GM19193 (cell line): ENCODE data around the gene LHX6.

Experiments used
- POLR2A ChIP-seq: IDR thresholded peaks from 4 replicates; pipeline ENCODE4 v1.6.1; 2011; ENCODE audit not compliant: insufficient read depth, insufficient read length; ENCODE audit errors: extremely low read depth

The LHX6 gene

GRCh38 chr9:122221183-122221811 is 7.5 kb downstream of the LHX6 start:
- no peak for TF ChIP-seq POLR2A

GRCh38 chr9:122220673-122221182 is 8.0 kb downstream of the LHX6 start:
- no peak for TF ChIP-seq POLR2A

GRCh38 chr9:122219856-122220672 is 8.7 kb downstream of the LHX6 start:
- no peak for TF ChIP-seq POLR2A

- TF ChIP-seq POLR2A: no peak
Observed at GRCh38 chr9:122218935-122219855, 9.6 kb downstream of the LHX6 start.

GRCh38 chr9:122218071-122218934 is 10.5 kb downstream of the LHX6 start:
- TF ChIP-seq POLR2A: no peak

- no peak for TF ChIP-seq POLR2A
Observed at GRCh38 chr9:122217640-122218039, 11.1 kb downstream of the LHX6 start.

- no peak for TF ChIP-seq POLR2A
Observed at GRCh38 chr9:122216798-122217418, 11.8 kb downstream of the LHX6 start.

GRCh38 chr9:122216138-122216797 is 12.5 kb downstream of the LHX6 start:
- TF ChIP-seq POLR2A: no peak

GRCh38 chr9:122215663-122216062 is 13.1 kb downstream of the LHX6 start:
- no peak for TF ChIP-seq POLR2A

- no peak for TF ChIP-seq POLR2A
Observed at GRCh38 chr9:122214507-122214906, 14.2 kb downstream of the LHX6 start.

GRCh38 chr9:122213589-122214413 is 15.0 kb downstream of the LHX6 start:
- TF ChIP-seq POLR2A: no peak

GRCh38 chr9:122213102-122213588 is 15.6 kb downstream of the LHX6 start:
- no peak for TF ChIP-seq POLR2A
